K562 (cell line): ENCODE data around the gene RNF227. TPM values are rescaled to one million over a fixed set of nuclear protein-coding genes. Genes with fewer than 3 reads are reported as not detected.

Experiments used
- BRD9 ChIP-seq: fragments of 450-650 bp; IDR thresholded peaks from 2 replicates; pipeline ENCODE4 v1.6.1; 2018; ENCODE audit warnings: low read depth; ENCODE audit not compliant: partially characterized antibody
- BRF1 ChIP-seq: IDR thresholded peaks from 3 replicates; pipeline ENCODE4 v1.6.1; 2011; ENCODE audit warnings: borderline replicate concordance, mild to moderate bottlenecking; ENCODE audit not compliant: insufficient read length; ENCODE audit errors: extremely low read depth
- E2F3 ChIP-seq: fragments of 250-450 bp; sonication (Bioruptor Pico); IDR thresholded peaks from 2 replicates; pipeline ENCODE4 v1.4.0; 2020; ENCODE audit warnings: mild to moderate bottlenecking
- ELK3 ChIP-seq: fragments of 450-650 bp; formaldehyde crosslinking; IDR thresholded peaks from 2 replicates; pipeline ENCODE4 v1.4.0; 2020; ENCODE audit warnings: mild to moderate bottlenecking
- EWSR1 ChIP-seq: fragments of 450-650 bp; IDR thresholded peaks from 2 replicates; pipeline ENCODE4 v1.6.1; 2018; ENCODE audit warnings: borderline replicate concordance, mild to moderate bottlenecking, low read depth, moderate library complexity; ENCODE audit not compliant: partially characterized antibody
- FOXO4 ChIP-seq: fragments of 450-650 bp; formaldehyde crosslinking; IDR thresholded peaks from 2 replicates; pipeline ENCODE4 v1.4.0; 2020; ENCODE audit warnings: mild to moderate bottlenecking, moderate library complexity
- HCFC1 ChIP-seq: IDR thresholded peaks from 2 replicates; pipeline ENCODE4 v1.6.1; 2012; ENCODE audit warnings: low read depth, low read length, improper control_type of control experiment
- HMG20B ChIP-seq: fragments of 250-450 bp; sonication (Bioruptor Pico); IDR thresholded peaks from 2 replicates; pipeline ENCODE4 v1.5.0; 2021; ENCODE audit warnings: mild to moderate bottlenecking
- HNRNPH1 ChIP-seq: fragments of 200-400 bp; formaldehyde crosslinking; optimal IDR thresholded peaks from 2 replicates; pipeline ENCODE3; 2017; ENCODE audit warnings: low read depth, mild to moderate bottlenecking, low read length, moderate library complexity
- HNRNPL ChIP-seq: fragments of 200-400 bp; formaldehyde crosslinking; IDR thresholded peaks from 2 replicates; pipeline ENCODE4 v1.6.1; 2017; ENCODE audit warnings: low read depth, mild to moderate bottlenecking, low read length
- ILF3 ChIP-seq: fragments of 450-650 bp; IDR thresholded peaks from 2 replicates; pipeline ENCODE4 v1.6.1; 2018; ENCODE audit warnings: antibody characterized with exemption, mild to moderate bottlenecking, moderate library complexity, borderline replicate concordance
- MYBL2 ChIP-seq, 2 experiments: fragments of 450-650 bp in 1 of 2; sonication (generic) in 1 of 2; formaldehyde crosslinking in 1 of 2; IDR thresholded peaks; 2 replicates each; pipeline versions ENCODE4 v1.6.1 to v1.8.1; 2017 to 2022; ENCODE audit warnings: borderline replicate concordance in 1 of 2, inconsistent platforms in 1 of 2, low read depth in 1 of 2, mild to moderate bottlenecking in 1 of 2, missing genetic modification reagents in 1 of 2, moderate library complexity in 1 of 2
- POLR2A ChIP-seq: fragments of 450-650 bp; conservative IDR thresholded peaks from 2 replicates; pipeline ENCODE4 v1.6.1; 2016
- RBM39 ChIP-seq: fragments of 200-400 bp; formaldehyde crosslinking; optimal IDR thresholded peaks from 2 replicates; pipeline ENCODE3; 2018; ENCODE audit warnings: low read depth, low read length
- RFX1 ChIP-seq: fragments of 450-650 bp; IDR thresholded peaks from 2 replicates; pipeline ENCODE4 v1.6.1; 2016; ENCODE audit warnings: mild to moderate bottlenecking, moderate library complexity
- SNRNP70 ChIP-seq: fragments of 200-400 bp; formaldehyde crosslinking; optimal IDR thresholded peaks from 2 replicates; pipeline ENCODE3; 2017; ENCODE audit warnings: low read depth, low read length
- TBP ChIP-seq: optimal IDR thresholded peaks from 2 replicates; pipeline ENCODE3; 2011; ENCODE audit warnings: low read depth, low read length, improper control_type of control experiment
- TEAD2 ChIP-seq: fragments of 450-650 bp; IDR thresholded peaks from 2 replicates; pipeline ENCODE4 v1.6.1; 2016; ENCODE audit warnings: missing genetic modification characterization, control low read depth, missing compliant biosample characterization
- ZFPM2 ChIP-seq: fragments of 250-450 bp; sonication (Bioruptor Pico); IDR thresholded peaks from 2 replicates; pipeline ENCODE4 v1.5.1; 2022; ENCODE audit warnings: mild to moderate bottlenecking
- ZHX1 ChIP-seq: fragments of 150-350 bp; conservative IDR thresholded peaks from 2 replicates; pipeline ENCODE4 v1.6.1; 2014; ENCODE audit warnings: low read length
- ZNF143 ChIP-seq: sonication (generic); formaldehyde crosslinking; IDR thresholded peaks from 2 replicates; pipeline ENCODE4 v1.9.0; 2022; ENCODE audit warnings: mild to moderate bottlenecking, missing genetic modification reagents
- ZNF507 ChIP-seq: conservative IDR thresholded peaks from 2 replicates; pipeline ENCODE4 v1.6.1; 2017; ENCODE audit warnings: missing genetic modification characterization, missing compliant biosample characterization
- ZNF551 ChIP-seq: fragments of 250-450 bp; sonication (Bioruptor Pico); IDR thresholded peaks from 2 replicates; pipeline ENCODE4 v1.5.0; 2021; ENCODE audit warnings: mild to moderate bottlenecking, moderate library complexity
- ZNF639 ChIP-seq, 2 experiments: fragments of 200-800 bp in 1 of 2; sonication (Bioruptor generic) in 1 of 2; sonication (generic) in 1 of 2; formaldehyde crosslinking in 1 of 2; IDR thresholded peaks in 1 of 2; conservative IDR thresholded peaks in 1 of 2; 2 replicates each; pipeline versions ENCODE4 v1.5.0 to v1.6.1; 2016 to 2020; ENCODE audit warnings: missing compliant biosample characterization in 1 of 2, missing genetic modification characterization in 1 of 2, missing genetic modification reagents in 1 of 2
- ZNF668 ChIP-seq: fragments of 250-450 bp; sonication (Bioruptor Pico); IDR thresholded peaks from 2 replicates; pipeline ENCODE4 v1.8.0; 2022; ENCODE audit warnings: mild to moderate bottlenecking, inconsistent platforms
- polyA plus RNA-seq, 8 experiments: library from polyadenylated mRNA; depleted of rRNA in 4 of 8; stranded (reverse) in 5 of 8; unstranded in 3 of 8; fragments of >200 nt; fragmentation: Nextera tagmentation in 2 of 8; fragmentation: Illumina TruSeq in 1 of 8; extraction: Ambion mirVana in 2 of 8; extraction: Trizol in 1 of 8; gene quantifications; 2 replicates each; pipeline versions ENCODE4 v1.2.1 to v1.2.3, GENCODE V29; 2011 to 2014; ENCODE audit warnings: inconsistent platforms in 1 of 8, missing spikeins in 1 of 8
- total RNA-seq, 7 experiments: library from RNA; depleted of rRNA in 6 of 7; stranded (reverse); fragments of >200 nt in 6 of 7; fragmentation: Illumina TruSeq in 2 of 7; extraction: Trizol in 2 of 7; gene quantifications; 2 replicates each; pipeline versions ENCODE4 v1.2.1 to v1.2.3, GENCODE V29; 2011 to 2021; ENCODE audit warnings: low replicate concordance in 1 of 7

RNF227 gene
- total and polyA plus RNA-seq, 9 of the 15 experiments (the other 6 are each of a cell fraction or from before 2014, with no cell fraction given) = 1.1 to 6.7 (median 2.3) TPM

- TF ChIP-seq HNRNPH1 = no peak
- TF ChIP-seq SNRNP70 = no peak
- TF ChIP-seq ELK3 (CRISPR knock-in tag) = no peak
- no peak for TF ChIP-seq TBP
- no peak for TF ChIP-seq EWSR1
- no peak for TF ChIP-seq ZNF668 (CRISPR knock-in tag)
- TF ChIP-seq HMG20B = no peak
- no peak for TF ChIP-seq TEAD2 (tag)
- TF ChIP-seq RFX1 = no peak
- TF ChIP-seq E2F3 (CRISPR knock-in tag) = no peak
- no peak for TF ChIP-seq RBM39
- no peak for TF ChIP-seq HNRNPL
- no peak for TF ChIP-seq ILF3
- no peak for TF ChIP-seq HCFC1
- TF ChIP-seq BRF1 = no peak
- TF ChIP-seq POLR2A = peak; percentile 39; the same call in 1 of the 2 replicates
- TF ChIP-seq ZNF507 (tag) = no peak
- peak; percentile 8 for TF ChIP-seq BRD9
- no peak for TF ChIP-seq FOXO4 (CRISPR knock-in tag)
- no peak for TF ChIP-seq ZHX1
- no peak for TF ChIP-seq MYBL2 (IDR thresholded peaks at IDR 0.05; ENCODE audit: low read depth)
- TF ChIP-seq MYBL2 (CRISPR knock-in tag; IDR thresholded peaks at IDR 0.05; ENCODE audit: borderline replicate concordance) = no peak
- TF ChIP-seq ZFPM2 (CRISPR knock-in tag) = no peak
- no peak for TF ChIP-seq ZNF639 (CRISPR knock-in tag; conservative IDR thresholded peaks at IDR 0.05 in 1 of 2, IDR thresholded peaks at IDR 0.05 in 1 of 2)
- no peak for TF ChIP-seq ZNF551 (CRISPR knock-in tag)
- TF ChIP-seq ZNF143 (CRISPR knock-in tag) = no peak
Measured at GRCh38 chr17:7932483-7932891, 16.4 kb upstream of the RNF227 start (continued).
